Large intestine (tissue), 3 donors: ENCODE data around the gene CATSPERB. TPM values are rescaled to one million over a fixed set of nuclear protein-coding genes. Genes with fewer than 3 reads are reported as not detected.

Source experiments
- DNase-seq, 2 donors: peaks; one replicate each; pipeline versions ENCODE4 v3.0.0 to v3.0.0-alpha.2; 2013
- H3K27ac ChIP-seq: one replicate; pipeline ENCODE4 v1.5.1; 2013; ENCODE audit warnings: low read length
- H3K27me3 ChIP-seq: 2 replicates; pipeline ENCODE4 v1.6.1; 2013; ENCODE audit warnings: low read length; ENCODE audit not compliant: control insufficient read depth, insufficient read depth
- H3K36me3 ChIP-seq: 2 replicates; pipeline ENCODE4 v1.6.1; 2013; ENCODE audit warnings: low read length; ENCODE audit not compliant: control insufficient read depth, insufficient read depth
- H3K4me1 ChIP-seq: one replicate; pipeline ENCODE4 v1.6.1; 2013; ENCODE audit warnings: low read length; ENCODE audit not compliant: control insufficient read depth, insufficient read depth
- H3K4me3 ChIP-seq: one replicate; pipeline ENCODE4 v1.5.1; 2013; ENCODE audit warnings: low read length
- H3K9me3 ChIP-seq: one replicate; pipeline ENCODE4 v1.6.1; 2013; ENCODE audit warnings: mild to moderate bottlenecking, low read depth, low read length, moderate library complexity; ENCODE audit not compliant: control insufficient read depth
- WGBS: methylation state at CpG from one replicate; pipeline ENCODE4 v1.1.5; 2013; ENCODE audit warnings: low lambda C conversion rate; ENCODE audit not compliant: insufficient coverage; 5-methylcytosine and 5-hydroxymethylcytosine counted together
- polyA plus RNA-seq: library from polyadenylated mRNA; unstranded; fragments of 120-200 nt; gene quantifications from one replicate; pipeline ENCODE4 v1.2.1, GENCODE V29; 2013

The CATSPERB gene
- polyA plus RNA-seq, 1 donor: 0.81 TPM

DNA sequence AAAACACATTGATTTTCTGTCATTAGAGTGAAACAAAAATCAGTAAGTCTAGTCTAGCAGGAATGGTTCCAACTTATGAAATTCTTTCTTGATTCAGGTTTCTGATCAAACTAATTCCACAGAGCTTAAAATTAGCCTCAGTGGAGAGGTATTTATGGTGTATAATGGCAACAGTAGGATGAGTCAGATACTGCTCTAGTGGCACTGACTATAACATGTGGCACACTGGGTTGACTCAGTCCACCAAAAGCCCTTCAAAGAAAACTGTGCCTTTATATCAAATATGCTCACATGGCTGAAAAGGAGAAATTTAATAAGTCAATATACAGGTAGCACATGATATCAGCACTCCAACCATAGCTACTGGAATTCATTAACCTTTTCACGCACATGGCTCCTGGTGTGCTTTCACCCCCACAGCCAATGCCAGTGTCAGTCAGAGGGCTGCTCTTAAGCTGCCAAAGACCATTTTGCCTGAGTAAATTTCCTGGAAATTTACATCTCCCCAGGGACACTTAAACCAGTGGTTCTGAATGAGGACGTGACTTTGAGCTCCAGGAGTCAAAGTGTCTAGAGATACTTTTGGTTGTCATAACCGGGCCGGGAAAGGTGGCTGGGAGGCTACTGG lies 21.7 kb upstream of the CATSPERB start:
- 93% methylated on average over 3 of the region's 4 CpGs for WGBS
- Histone ChIP-seq H3K4me1 (peaks cover 24% of the 10 kb centered on the region), H3K9me3 (no peaks in the 10 kb centered on the region), H3K36me3 (no peaks in the 10 kb centered on the region), H3K4me3 (no peak overlapping the region), H3K27ac (peak overlapping the region; percentile 76), H3K27me3 (no peaks in the 10 kb centered on the region)
- DNase-seq: no peak

DNA sequence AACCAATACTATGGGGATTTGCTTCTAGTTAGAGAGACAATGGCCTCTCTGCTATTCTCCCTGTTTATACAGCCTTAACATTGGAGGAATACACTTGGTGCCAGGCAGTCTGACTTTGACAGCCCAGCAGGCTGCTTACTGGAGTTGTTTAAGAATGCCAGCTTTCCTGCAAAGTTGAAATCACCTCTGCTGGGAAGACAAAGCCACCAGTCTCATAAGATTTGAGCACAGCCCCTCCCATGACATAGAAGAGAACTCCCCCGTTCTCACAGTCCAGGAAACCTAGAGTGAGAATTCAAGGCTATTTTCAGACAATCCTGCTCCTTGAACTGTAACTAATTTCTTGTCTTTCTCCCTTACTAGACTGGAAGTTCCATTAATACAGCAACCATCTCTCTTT lies 21.1 kb upstream of the CATSPERB start:
- Histone ChIP-seq H3K4me3 (no peak overlapping the region), H3K9me3 (no peaks in the 10 kb centered on the region), H3K27me3 (no peaks in the 10 kb centered on the region), H3K27ac (no peak overlapping the region), H3K4me1 (peaks cover 24% of the 10 kb centered on the region), H3K36me3 (no peaks in the 10 kb centered on the region)
- no CpG with 5 or more reads among the region's 1 CpG for WGBS
- DNase-seq: no peak

DNA sequence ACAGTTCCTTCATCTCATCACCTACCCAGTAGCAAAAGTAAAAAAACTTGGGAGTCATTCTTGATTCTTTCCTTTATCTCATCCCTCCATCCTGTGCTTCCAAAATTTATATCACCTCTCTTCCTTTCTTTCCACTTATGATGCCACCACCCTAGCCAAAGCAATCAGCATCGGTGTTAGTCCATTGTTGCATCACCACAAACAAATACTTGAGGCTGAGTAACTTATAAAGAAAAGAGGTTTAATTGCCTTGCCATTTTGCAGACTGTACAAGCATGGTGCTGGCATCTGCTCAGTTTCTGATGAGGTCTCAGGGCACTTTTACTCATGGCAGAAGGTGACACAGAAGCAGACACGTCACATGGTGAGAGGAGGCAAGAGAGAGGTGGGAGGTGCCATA lies 19.8 kb upstream of the CATSPERB start:
- no peak overlapping the region for H3K4me3 ChIP-seq
- H3K27ac ChIP-seq: no peak overlapping the region
- no peak for DNase-seq
- peaks cover 24% of the 10 kb centered on the region for H3K4me1 ChIP-seq
- no peaks in the 10 kb centered on the region for H3K9me3 ChIP-seq
- no peaks in the 10 kb centered on the region for H3K27me3 ChIP-seq
- no CpG with 5 or more reads among the region's 2 CpGs for WGBS
- no peaks in the 10 kb centered on the region for H3K36me3 ChIP-seq

DNA sequence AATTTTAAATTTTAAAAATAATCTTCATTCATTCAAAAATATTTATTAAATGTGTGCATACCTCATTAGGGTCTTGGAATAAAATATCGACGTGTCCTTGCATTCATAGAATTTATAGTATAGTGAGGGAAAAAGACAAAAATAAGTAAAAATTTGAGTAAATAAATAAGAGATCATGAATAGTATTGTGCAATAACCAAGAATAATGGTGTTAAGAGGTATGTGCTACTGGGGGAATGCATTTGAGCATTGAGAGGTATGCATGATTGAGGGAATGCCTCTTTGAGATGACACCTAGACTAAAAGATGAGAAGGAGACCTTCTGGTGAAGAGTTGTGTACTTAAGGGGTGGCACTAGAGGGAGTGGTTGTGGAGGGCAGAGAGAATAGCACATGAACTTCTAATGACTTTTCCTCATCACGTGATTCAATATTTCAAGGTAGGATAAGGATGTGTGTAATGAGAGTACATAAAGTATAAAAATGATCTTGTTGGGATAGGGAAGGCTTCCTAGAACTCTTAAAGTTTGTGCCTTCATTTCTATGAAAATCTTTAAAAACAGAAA lies 18.8 kb upstream of the CATSPERB start:
- peaks cover 24% of the 10 kb centered on the region for H3K4me1 ChIP-seq
- 100% methylated on average over 2 of the region's 3 CpGs for WGBS
- DNase-seq: peak in 1 of 2 donors; percentile 62
- H3K27ac ChIP-seq: no peak overlapping the region
- no peaks in the 10 kb centered on the region for H3K9me3 ChIP-seq
- no peaks in the 10 kb centered on the region for H3K27me3 ChIP-seq
- no peaks in the 10 kb centered on the region for H3K36me3 ChIP-seq
- H3K4me3 ChIP-seq: no peak overlapping the region

DNA sequence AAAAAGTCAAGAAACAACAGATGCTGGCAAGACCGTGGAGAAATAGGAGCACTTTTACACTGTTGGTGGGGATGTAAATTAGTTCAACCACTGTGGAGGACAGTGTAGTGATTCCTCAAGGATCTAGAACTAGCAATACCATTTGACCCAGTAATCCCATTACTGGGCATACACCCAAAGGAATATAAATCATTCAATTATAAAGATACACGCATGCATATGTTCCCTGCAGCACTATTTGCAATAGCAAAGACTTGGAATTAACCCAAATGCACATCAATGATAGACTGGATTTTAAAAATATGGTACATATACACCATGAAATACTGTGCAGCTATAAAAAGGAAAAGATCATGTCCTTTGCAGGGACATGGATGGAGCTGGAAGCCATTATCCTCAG lies 18.0 kb upstream of the CATSPERB start:
- Histone ChIP-seq H3K36me3 (no peaks in the 10 kb centered on the region), H3K9me3 (no peaks in the 10 kb centered on the region), H3K4me3 (no peak overlapping the region), H3K27ac (no peak overlapping the region), H3K4me1 (peaks cover 20% of the 10 kb centered on the region), H3K27me3 (no peaks in the 10 kb centered on the region)
- no peak for DNase-seq
- whole genome bisulfite sequencing: 80% methylated on average over 1 of the region's 2 CpGs

DNA sequence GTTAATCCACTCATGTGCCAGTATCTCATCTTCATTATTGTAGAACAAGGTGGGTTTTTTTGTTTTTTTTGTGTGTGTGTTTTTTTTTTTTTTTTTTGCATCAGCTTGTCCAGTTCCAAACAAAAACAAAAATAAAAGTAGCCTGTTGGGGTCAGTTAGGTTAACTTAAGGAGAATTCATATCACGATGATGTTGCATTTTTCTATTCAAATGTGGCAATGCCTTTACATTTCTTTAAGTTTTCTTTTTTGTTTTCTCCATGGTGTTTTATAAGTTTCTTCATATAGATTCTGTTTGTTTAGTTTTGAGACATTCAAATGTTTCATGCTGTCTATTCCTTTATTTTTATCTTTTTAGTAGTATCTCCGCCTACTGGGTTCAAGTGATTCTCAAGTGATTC lies 16.2 kb upstream of the CATSPERB start:
- Histone ChIP-seq H3K4me1 (peaks cover 8% of the 10 kb centered on the region), H3K27me3 (no peaks in the 10 kb centered on the region), H3K4me3 (no peak overlapping the region), H3K9me3 (no peaks in the 10 kb centered on the region), H3K36me3 (no peaks in the 10 kb centered on the region), H3K27ac (no peak overlapping the region)
- no peak for DNase-seq
- WGBS: 100% methylated on average over 2 of the region's 2 CpGs

DNA sequence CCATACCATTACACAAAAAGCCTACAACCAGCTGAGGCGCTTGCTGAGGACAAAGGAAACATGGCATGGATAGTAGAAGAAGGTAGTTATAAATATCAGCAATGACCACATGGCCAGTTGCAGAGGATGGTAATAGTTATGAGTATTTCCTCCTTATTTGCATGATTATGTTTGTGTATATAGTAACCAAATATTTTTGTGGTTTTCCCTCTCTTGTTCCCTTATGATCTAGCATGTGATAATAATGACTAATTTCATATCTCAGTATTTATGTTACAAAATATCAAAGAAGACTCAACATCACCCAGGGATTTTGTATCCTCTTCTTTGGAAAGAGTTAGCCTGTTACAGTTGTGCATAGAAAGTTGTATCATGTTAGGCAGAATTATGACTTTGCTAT lies 13.5 kb upstream of the CATSPERB start:
- Histone ChIP-seq H3K27me3 (no peaks in the 10 kb centered on the region), H3K4me1 (peaks cover 11% of the 10 kb centered on the region), H3K36me3 (no peaks in the 10 kb centered on the region), H3K4me3 (no peak overlapping the region), H3K9me3 (no peaks in the 10 kb centered on the region), H3K27ac (no peak overlapping the region)
- WGBS: no CpG with 5 or more reads among the region's 1 CpG
- DNase-seq: no peak

GRCh38 chr14:91744068-91744480 lies 12.2 kb upstream of the CATSPERB start:
- WGBS: no CpG with 5 or more reads among the region's 2 CpGs

DNA sequence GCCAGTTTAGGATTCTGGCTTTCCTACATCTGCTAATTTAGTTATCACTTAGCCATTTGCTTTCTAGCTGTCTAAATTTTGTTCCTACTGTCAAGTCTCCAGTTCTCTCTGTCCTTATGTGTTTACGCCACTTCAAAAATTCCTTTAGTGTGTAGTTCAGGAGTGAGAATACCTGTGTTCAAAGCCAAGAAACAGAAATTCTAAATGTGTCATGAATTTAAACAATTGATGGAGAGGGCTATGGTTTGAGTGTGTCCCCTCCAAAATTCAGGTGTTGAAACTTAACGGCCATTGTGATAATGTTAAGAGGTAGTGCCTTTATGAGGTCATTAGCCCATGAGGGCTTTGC lies 11.4 kb upstream of the CATSPERB start:
- Histone ChIP-seq H3K36me3 (no peaks in the 10 kb centered on the region), H3K4me3 (no peak overlapping the region), H3K27ac (no peak overlapping the region), H3K27me3 (no peaks in the 10 kb centered on the region), H3K9me3 (no peaks in the 10 kb centered on the region), H3K4me1 (peaks cover 11% of the 10 kb centered on the region)
- DNase-seq: no peak
- 100% methylated on average over 1 of the region's 2 CpGs for whole genome bisulfite sequencing

More at GRCh38 chr14:91744068-91744480, 12.2 kb upstream of the CATSPERB start:
- no peak overlapping the region for H3K27ac ChIP-seq
- no peaks in the 10 kb centered on the region for H3K9me3 ChIP-seq
- DNase-seq: peak; percentile 36 to 74
- H3K36me3 ChIP-seq: no peaks in the 10 kb centered on the region
- peaks cover 11% of the 10 kb centered on the region for H3K4me1 ChIP-seq
- no peak overlapping the region for H3K4me3 ChIP-seq
- no peaks in the 10 kb centered on the region for H3K27me3 ChIP-seq

DNA sequence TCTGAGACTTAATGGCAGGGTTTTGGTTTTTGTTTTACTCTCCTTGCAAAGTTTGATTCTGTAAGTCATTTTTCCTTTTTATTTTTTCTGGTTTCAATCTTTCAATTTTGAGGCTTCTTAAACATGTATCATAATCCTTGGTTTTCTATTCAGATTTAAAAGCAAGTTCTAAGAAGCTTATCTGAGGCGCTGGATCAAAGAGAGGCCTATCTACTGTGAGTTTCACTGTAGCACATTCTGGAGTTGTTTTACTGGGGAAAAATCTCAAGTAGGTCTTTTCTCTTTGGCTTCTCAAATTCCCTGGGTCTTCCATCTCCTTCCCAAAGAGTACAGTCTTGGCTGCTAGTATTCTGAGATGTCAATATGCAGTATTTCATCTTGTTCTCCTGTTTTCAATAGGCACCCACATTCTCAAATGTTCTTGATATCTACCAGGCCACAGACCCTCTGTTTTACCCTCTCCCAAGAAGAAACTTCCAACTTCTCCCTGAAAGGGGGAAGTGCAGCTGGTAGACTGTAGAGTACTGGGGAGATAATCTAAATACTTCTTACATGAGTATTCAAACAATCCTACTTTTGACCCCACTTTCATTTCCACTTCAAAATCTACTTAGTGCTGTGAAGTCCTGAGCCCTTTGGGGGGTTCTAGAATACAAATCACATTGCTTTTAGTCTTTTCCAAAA lies 10.9 kb upstream of the CATSPERB start:
- WGBS: no CpG with 5 or more reads among the region's 1 CpG
- Histone ChIP-seq H3K27me3 (no peaks in the 10 kb centered on the region), H3K4me3 (no peak overlapping the region), H3K27ac (no peak overlapping the region), H3K36me3 (no peaks in the 10 kb centered on the region), H3K9me3 (no peaks in the 10 kb centered on the region), H3K4me1 (peaks cover 11% of the 10 kb centered on the region)
- peak in 1 of 2 donors; percentile 57 for DNase-seq
